Panc1 (cell line): ENCODE data around the gene ZNF195. TPM values are rescaled to one million over a fixed set of nuclear protein-coding genes. Genes with fewer than 3 reads are reported as not detected.
"Not testable (repeated sequence)": the region's sequence is repeated elsewhere in the genome, so short reads cannot be mapped to it uniquely, and the experiment has no call there.

ENCODE experiments used
- ATAC-seq: fragments of 200-7000 bp; cut with Tn5 transposase; 2 replicates; pipeline ENCODE4 v1.9.1; 2020; ENCODE audit warnings: mild to moderate bottlenecking, moderate library complexity
- BruUV-seq: library from RNA; stranded (reverse); fragments of 400-500 nt; replicated peaks from 2 replicates; lab custom pipeline; 2021; lab: Mats Ljungman, UMichigan
- CTCF ChIA-PET: fragments of 300-600 bp; sonication (Branson Sonifier 250); formaldehyde crosslinking; loops from one replicate; lab custom pipeline; 2022; ENCODE audit warnings: antibody characterized with exemption; lab: Charles Lee
- POLR2A ChIA-PET: fragments of 300-600 bp; sonication (Branson Sonifier 250); formaldehyde crosslinking; loops from one replicate; lab custom pipeline; 2022; ENCODE audit warnings: antibody characterized with exemption; lab: Charles Lee
- DNase-seq: peaks from one replicate; pipeline ENCODE4 v3.0.0-alpha.2; 2010; ENCODE audit warnings: low read depth, low spot score
- H3K27ac ChIP-seq: 2 replicates; pipeline ENCODE4 v1.5.1; 2011; ENCODE audit warnings: mild to moderate bottlenecking, low read length, inconsistent platforms
- H3K27me3 ChIP-seq: fragments of 200-500 bp; sonication (Bioruptor generic); 2 replicates; pipeline ENCODE4 v1.6.0; 2014; ENCODE audit warnings: low read length, inconsistent platforms; ENCODE audit not compliant: control insufficient read depth, insufficient read depth
- H3K36me3 ChIP-seq: fragments of 200-500 bp; sonication (Bioruptor generic); 2 replicates; pipeline ENCODE4 v1.5.1; 2014; ENCODE audit warnings: inconsistent platforms, mild to moderate bottlenecking, low read length, moderate library complexity; ENCODE audit not compliant: control insufficient read depth, insufficient read depth
- H3K4me1 ChIP-seq: 2 replicates; pipeline ENCODE4 v1.5.1; 2011; ENCODE audit warnings: inconsistent platforms, mild to moderate bottlenecking, low read length, moderate library complexity; ENCODE audit not compliant: control insufficient read depth, insufficient read depth
- H3K4me3 ChIP-seq, 2 experiments: 2 replicates each; pipeline ENCODE4 v1.5.1; 2011 to 2012; ENCODE audit warnings: low read depth in 2 of 2, low read length in 2 of 2, mild to moderate bottlenecking in 2 of 2, inconsistent platforms in 1 of 2, moderate library complexity in 1 of 2
- H3K9me3 ChIP-seq: fragments of 200-500 bp; sonication (Bioruptor generic); 2 replicates; pipeline ENCODE4 v1.5.1; 2014; ENCODE audit warnings: low read depth, mild to moderate bottlenecking, inconsistent platforms, low read length, moderate library complexity; ENCODE audit not compliant: control insufficient read depth, insufficient read depth
- POLR2AphosphoS5 ChIP-seq: IDR thresholded peaks from 2 replicates; pipeline ENCODE4 v1.6.1; 2012; ENCODE audit warnings: mild to moderate bottlenecking, low read depth, low read length, moderate library complexity
- SIN3A ChIP-seq: IDR thresholded peaks from 2 replicates; pipeline ENCODE4 v1.6.1; 2012; ENCODE audit warnings: low read depth, mild to moderate bottlenecking, low read length, moderate library complexity, borderline replicate concordance; ENCODE audit not compliant: insufficient read depth
- in situ Hi-C: cut with HindIII; loops from 2 replicates; pipeline ENCODE4 v1.10.0; 2016; ENCODE audit warnings: low sequenced_read_pairs, low pct_unique_long_range_greater_than_20kb
- intact Hi-C: fragments of 100-400 bp; cut with micrococcal nuclease; formaldehyde crosslinking; loops from one replicate; pipeline ENCODE4 v1.10.0; 2022; ENCODE audit not compliant: unreplicated experiment
- total RNA-seq: library from RNA; stranded (reverse); gene quantifications from one replicate; pipeline ENCODE4 v1.2.1, GENCODE V29; 2021; ENCODE audit not compliant: unreplicated experiment

ZNF195 gene
- total RNA-seq, 1 experiment from 2014 or later = 79.0 TPM

DNA sequence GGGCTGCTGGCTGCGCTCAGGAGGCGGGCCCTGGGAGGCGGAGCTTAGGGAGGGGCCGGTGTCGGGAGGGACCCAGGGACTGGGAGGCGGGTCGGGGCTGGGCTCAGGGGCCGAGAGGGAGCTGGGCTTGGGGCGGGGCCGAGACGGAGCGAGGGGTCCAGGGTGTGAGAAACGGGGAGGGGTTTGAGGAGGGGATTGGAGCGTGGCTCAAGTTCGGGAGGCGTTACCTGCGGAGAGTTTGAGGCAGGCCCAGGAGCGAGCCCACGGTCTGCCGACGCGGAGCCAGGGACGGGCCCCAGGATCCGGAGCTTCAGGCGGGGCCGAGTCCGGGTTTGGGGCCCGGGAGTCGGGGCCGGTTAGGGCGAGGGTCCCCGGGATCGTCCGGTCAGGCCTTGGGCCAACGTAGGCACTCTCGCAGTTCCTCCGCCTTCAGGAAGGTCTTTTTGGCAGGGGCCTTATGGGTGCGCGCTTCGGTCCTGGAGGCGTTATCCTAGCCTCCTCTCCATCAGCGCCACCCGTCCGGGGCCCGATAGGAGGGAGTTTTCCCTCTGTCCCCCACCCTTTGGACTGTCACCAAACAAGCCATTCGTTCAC, 44.3 kb upstream of the ZNF195 start:
- intact Hi-C loops, CTCF ChIA-PET, BruUV-seq, H3K27me3 ChIP-seq, DNase-seq, in situ Hi-C loops, ATAC-seq, H3K36me3 ChIP-seq, H3K9me3 ChIP-seq, H3K4me1 ChIP-seq: not testable (repeated sequence)
- peak overlapping the region; percentile 77 for H3K27ac ChIP-seq
- peak overlapping the region; percentile 74 to 78 for H3K4me3 ChIP-seq
- POLR2A ChIA-PET = interaction anchor here (0.6 kb wide), 1 partner anchor 17 kb away, joined by 6 read pairs; no protein-coding TSS in a partner anchor

DNA sequence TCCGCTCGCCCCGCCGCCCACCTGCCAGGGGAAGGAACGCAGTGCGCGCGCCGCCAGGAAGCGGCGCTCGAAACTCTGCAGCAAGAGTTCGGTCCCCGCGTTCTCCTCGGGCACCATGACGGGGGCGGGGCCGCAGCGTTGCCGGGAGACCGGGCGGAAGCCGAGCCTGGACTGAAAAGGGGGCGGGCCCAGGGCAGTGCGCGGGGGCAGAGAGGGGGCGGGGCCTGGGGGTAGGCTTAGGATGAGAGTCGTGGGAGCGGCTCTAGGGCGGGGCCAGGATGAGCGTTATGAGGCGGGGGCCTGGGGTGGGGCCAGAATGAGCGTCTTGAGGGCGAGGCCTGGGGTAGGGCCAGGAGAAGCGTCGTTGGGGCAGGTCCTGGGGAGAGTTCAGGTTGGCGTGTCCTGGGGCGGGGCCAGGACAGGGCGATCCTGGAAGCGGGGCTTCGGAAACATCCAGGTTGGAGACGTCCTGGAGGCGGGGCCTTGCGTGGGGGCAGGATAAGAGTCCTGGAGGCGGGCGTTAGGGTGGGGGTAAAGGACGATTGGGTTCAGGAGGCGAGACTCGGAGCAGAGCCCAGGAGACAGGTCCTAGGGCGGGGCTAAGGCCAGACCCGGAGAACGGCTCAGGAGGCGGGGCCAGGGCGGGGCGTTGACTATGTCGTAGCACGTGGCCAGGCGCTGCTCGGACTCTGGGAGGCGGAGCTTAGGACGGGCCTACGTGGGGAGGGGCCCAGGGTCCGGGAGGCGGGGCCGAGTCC, 43.6 kb upstream of the ZNF195 start:
- peak overlapping the region; percentile 91; the same call in 1 of the 2 replicates for H3K27ac ChIP-seq
- intact Hi-C loops, in situ Hi-C loops, H3K27me3 ChIP-seq, POLR2A ChIA-PET, BruUV-seq, H3K36me3 ChIP-seq, H3K9me3 ChIP-seq, CTCF ChIA-PET, H3K4me1 ChIP-seq: not testable (repeated sequence)
- ATAC-seq (peak; percentile 100), DNase-seq (peak; percentile 99)
- peak overlapping the region; percentile 78 to 88 for H3K4me3 ChIP-seq
- 0 out of 2 replicates have a peak, but pooled peaks have one; percentile 15 for TF ChIP-seq POLR2AphosphoS5

DNA sequence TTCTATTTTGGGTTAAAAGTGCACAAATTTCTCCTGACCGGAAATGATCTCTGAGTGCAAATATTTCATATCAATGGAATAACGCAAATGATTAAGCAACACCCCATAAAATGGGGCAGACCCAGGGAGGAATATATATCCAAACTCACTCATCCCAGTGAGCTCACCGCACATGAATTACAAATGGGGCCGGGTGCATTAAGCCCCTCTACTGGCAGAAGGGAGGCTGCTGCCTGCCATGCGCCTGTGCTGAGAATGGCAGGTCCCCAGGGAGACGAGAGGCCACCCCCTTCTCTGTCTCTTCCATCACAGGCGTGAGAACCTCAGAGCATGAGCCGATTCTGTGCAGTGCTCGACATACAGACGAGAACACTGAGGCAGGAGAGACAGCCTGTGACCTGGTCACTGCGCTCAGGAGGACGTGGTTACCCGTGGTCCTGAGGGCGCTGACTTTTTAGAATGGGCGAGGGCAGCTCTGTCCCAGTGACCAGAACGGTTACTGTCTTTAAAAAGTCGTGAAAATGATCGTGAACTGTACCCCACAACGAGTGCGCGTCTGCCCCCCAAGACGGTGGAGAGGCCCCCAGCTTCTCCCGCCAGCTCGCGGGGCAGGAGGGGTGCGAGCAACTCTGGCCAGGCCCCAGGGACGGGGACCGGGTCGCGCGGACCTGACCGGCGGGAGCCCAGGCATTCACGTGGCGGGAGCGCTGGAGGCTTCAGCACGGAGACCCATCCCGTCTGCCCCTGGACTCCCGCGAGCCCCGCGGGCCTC, 42.8 kb upstream of the ZNF195 start:
- in situ Hi-C loops, BruUV-seq, H3K9me3 ChIP-seq, DNase-seq, intact Hi-C loops, CTCF ChIA-PET, H3K4me1 ChIP-seq, H3K27me3 ChIP-seq, ATAC-seq, H3K36me3 ChIP-seq: not testable (repeated sequence)
- peak overlapping the region; percentile 91 for H3K27ac ChIP-seq
- 0 out of 2 replicates have a peak, but pooled peaks have one; percentile 58 for TF ChIP-seq SIN3A
- POLR2A ChIA-PET = interaction anchor here (0.6 kb wide), 1 partner anchor 321 kb away, joined by 14 read pairs; no protein-coding TSS in a partner anchor
- peak overlapping the region; percentile 78 to 88 for H3K4me3 ChIP-seq

DNA sequence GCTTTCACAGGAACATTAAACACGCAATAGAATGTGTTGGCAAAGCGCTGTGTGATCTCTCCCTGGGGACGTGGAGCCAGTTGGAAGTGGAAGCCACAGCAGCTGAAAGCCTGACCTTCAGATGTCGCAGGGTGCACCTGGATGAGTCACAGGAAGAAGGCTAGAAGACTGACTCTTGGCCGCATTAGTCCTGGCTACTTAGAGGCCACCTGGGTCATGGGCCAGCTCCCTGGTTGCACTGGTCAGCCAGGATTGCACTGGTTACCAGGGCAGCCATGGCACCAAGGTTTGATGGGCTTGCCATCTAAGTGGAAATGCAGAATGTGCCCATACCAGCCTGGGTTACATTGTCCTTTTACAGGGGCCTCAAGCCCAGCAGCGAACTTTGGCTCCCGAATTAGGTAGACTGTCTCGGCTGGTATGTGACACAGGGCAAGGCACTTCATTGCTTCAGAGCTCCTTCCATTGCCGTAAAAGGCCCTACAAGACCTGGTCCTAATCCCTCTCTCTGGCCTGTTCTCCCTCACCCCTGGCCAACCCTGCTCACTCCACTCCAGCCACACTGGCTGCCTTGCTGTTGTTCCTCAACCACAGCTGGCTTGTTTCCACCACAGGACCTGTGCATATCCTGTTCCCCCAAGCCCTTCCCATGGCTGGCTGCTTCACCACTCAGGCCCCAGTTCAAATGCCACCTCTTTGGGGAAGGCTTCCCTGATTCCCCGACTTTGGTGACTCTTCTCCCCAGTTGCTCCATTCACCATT, 41.5 kb upstream of the ZNF195 start:
- BruUV-seq, H3K27me3 ChIP-seq, POLR2A ChIA-PET, in situ Hi-C loops, H3K36me3 ChIP-seq, H3K9me3 ChIP-seq, ATAC-seq, DNase-seq, CTCF ChIA-PET, H3K27ac ChIP-seq, H3K4me1 ChIP-seq, intact Hi-C loops, H3K4me3 ChIP-seq: not testable (repeated sequence)

DNA sequence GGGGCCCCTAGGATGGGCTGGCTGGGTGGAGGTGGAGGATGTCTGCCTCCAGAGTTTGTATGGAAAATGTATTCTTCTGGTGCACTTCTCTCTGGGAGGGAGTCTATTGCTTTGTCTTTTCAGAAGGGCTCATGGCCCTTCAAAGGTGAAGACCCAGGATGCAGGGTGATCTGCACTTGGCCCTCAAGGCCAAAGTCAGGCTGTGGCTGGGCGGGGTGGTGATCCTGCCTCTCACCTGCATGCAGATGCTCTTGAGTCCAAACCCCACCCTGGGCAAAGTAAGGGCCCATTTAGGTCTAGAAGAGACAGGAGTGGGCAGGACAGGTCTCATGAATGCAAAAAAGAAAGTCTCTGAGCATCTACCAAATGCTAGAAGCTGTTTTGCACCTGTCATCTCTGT, 40.5 kb upstream of the ZNF195 start:
- H3K4me3 ChIP-seq, H3K4me1 ChIP-seq, CTCF ChIA-PET, ATAC-seq, POLR2A ChIA-PET, H3K9me3 ChIP-seq, intact Hi-C loops, BruUV-seq, H3K27me3 ChIP-seq, in situ Hi-C loops, H3K27ac ChIP-seq, DNase-seq, H3K36me3 ChIP-seq: not testable (repeated sequence)
